ENCODE measurements around the gene GPR35. TPM values are rescaled to one million over a fixed set of nuclear protein-coding genes. Genes with fewer than 3 reads are reported as not detected.

The GPR35 gene
- total RNA-seq, 1 donor from 2014 or later: 1.6 TPM

- no peak for ATAC-seq (ENCODE audit: low read depth)
- CTCF ChIA-PET: no interaction called here
- DNase-seq: no peak
- POLR2A ChIA-PET: no interaction called here
- no peaks in the 10 kb centered on the region for H3K4me1 Mint-ChIP-seq
- intact Hi-C loops (cut with micrococcal nuclease): no loop called here
- no peak overlapping the region for H3K27ac Mint-ChIP-seq
- H3K36me3 Mint-ChIP-seq (ENCODE audit: low read depth): no peaks in the 10 kb centered on the region
- no peak overlapping the region for H3K4me3 Mint-ChIP-seq
- no peak for TF ChIP-seq CTCF (IDR thresholded peaks at IDR 0.05)
- H3K27me3 Mint-ChIP-seq: no peaks in the 10 kb centered on the region
- H3K9me3 Mint-ChIP-seq: peaks cover 6% of the 10 kb centered on the region
Observed at GRCh38 chr2:240638512-240639160, 13.4 kb downstream of the GPR35 start.

- no peaks in the 10 kb centered on the region for H3K9me3 Mint-ChIP-seq
- no peaks in the 10 kb centered on the region for H3K36me3 Mint-ChIP-seq (ENCODE audit: low read depth)
- H3K27me3 Mint-ChIP-seq: no peaks in the 10 kb centered on the region
- ATAC-seq (ENCODE audit: low read depth): no peak
- intact Hi-C loops (cut with micrococcal nuclease): no loop called here
- no peaks in the 10 kb centered on the region for H3K4me1 Mint-ChIP-seq
- POLR2A ChIA-PET: no interaction called here
- no peak overlapping the region for H3K4me3 Mint-ChIP-seq
- TF ChIP-seq CTCF (IDR thresholded peaks at IDR 0.05): no peak
- CTCF ChIA-PET: no interaction called here
- DNase-seq: no peak
- no peak overlapping the region for H3K27ac Mint-ChIP-seq
Observed at GRCh38 chr2:240639566-240639965, 14.3 kb downstream of the GPR35 start.

GRCh38 chr2:240640939-240641338 is 15.7 kb downstream of the GPR35 start:
- ChIA-PET CTCF (no interaction called here), POLR2A (no interaction called here)
- intact Hi-C loops (cut with micrococcal nuclease): no loop called here
- no peaks in the 10 kb centered on the region for H3K36me3 Mint-ChIP-seq (ENCODE audit: low read depth)
- ATAC-seq (ENCODE audit: low read depth) (no peak), DNase-seq (no peak)
- H3K27ac Mint-ChIP-seq: no peak overlapping the region
- no peak for TF ChIP-seq CTCF (IDR thresholded peaks at IDR 0.05)
- no peaks in the 10 kb centered on the region for H3K9me3 Mint-ChIP-seq
- no peaks in the 10 kb centered on the region for H3K27me3 Mint-ChIP-seq
- H3K4me3 Mint-ChIP-seq: no peak overlapping the region
- H3K4me1 Mint-ChIP-seq: no peaks in the 10 kb centered on the region

GRCh38 chr2:240642061-240642805 is 17.0 kb downstream of the GPR35 start:
- POLR2A ChIA-PET: no interaction called here
- CTCF ChIA-PET: no interaction called here
- DNase-seq (no peak), ATAC-seq (ENCODE audit: low read depth) (no peak)
- Mint-ChIP-seq H3K9me3 (no peaks in the 10 kb centered on the region), H3K36me3 (ENCODE audit: low read depth) (no peaks in the 10 kb centered on the region), H3K27me3 (no peaks in the 10 kb centered on the region), H3K4me1 (no peaks in the 10 kb centered on the region), H3K4me3 (no peak overlapping the region), H3K27ac (no peak overlapping the region)
- intact Hi-C loops (cut with micrococcal nuclease): no loop called here
- no peak for TF ChIP-seq CTCF (IDR thresholded peaks at IDR 0.05)

- no peaks in the 10 kb centered on the region for H3K9me3 Mint-ChIP-seq
- no peaks in the 10 kb centered on the region for H3K36me3 Mint-ChIP-seq (ENCODE audit: low read depth)
- intact Hi-C loops (cut with micrococcal nuclease): no loop called here
- CTCF ChIA-PET: no interaction called here
- no peak for TF ChIP-seq CTCF (IDR thresholded peaks at IDR 0.05)
- H3K4me1 Mint-ChIP-seq: no peaks in the 10 kb centered on the region
- H3K27ac Mint-ChIP-seq: no peak overlapping the region
- DNase-seq (no peak), ATAC-seq (ENCODE audit: low read depth) (no peak)
- H3K4me3 Mint-ChIP-seq: no peak overlapping the region
- H3K27me3 Mint-ChIP-seq: peaks cover 4% of the 10 kb centered on the region
- POLR2A ChIA-PET: no interaction called here
Observed at GRCh38 chr2:240642806-240643092, 17.5 kb downstream of the GPR35 start.
